HG02798 (cell line): Measurements from ENCODE around the gene GSC.

Experiments
- ATAC-seq: cut with Tn5 transposase; IDR thresholded peaks from one replicate; pipeline ENCODE4 v1.9.1; 2021; ENCODE audit warnings: mild to moderate bottlenecking; ENCODE audit not compliant: unreplicated experiment, poor library complexity

GSC gene

GRCh38 chr14:94772548-94772947 is 2.6 kb upstream of the GSC start:
- no peak for ATAC-seq

GRCh38 chr14:94771906-94772490 is 2.1 kb upstream of the GSC start:
- ATAC-seq, result no peak

GRCh38 chr14:94771158-94771905 is 1.4 kb upstream of the GSC start:
- ATAC-seq, result no peak

GRCh38 chr14:94770815-94771157 is 873 bp upstream of the GSC start:
- ATAC-seq, result no peak

GRCh38 chr14:94770251-94770749 is 387 bp upstream of the GSC start:
- no peak for ATAC-seq

- no peak for ATAC-seq
Measured at GRCh38 chr14:94768521-94769390, 1.2 kb downstream of the GSC start.

- ATAC-seq, result no peak
Measured at GRCh38 chr14:94768141-94768520, 1.8 kb downstream of the GSC start.

- no peak for ATAC-seq
Measured at GRCh38 chr14:94767321-94767878, 2.5 kb downstream of the GSC start.

- ATAC-seq, result no peak
Measured at GRCh38 chr14:94764573-94764972, 5.3 kb downstream of the GSC start.

- ATAC-seq, result no peak
Measured at GRCh38 chr14:94762431-94762830, 7.5 kb downstream of the GSC start.

GRCh38 chr14:94761997-94762377 is 7.9 kb downstream of the GSC start:
- no peak for ATAC-seq

GRCh38 chr14:94761348-94761996 is 8.4 kb downstream of the GSC start:
- no peak for ATAC-seq

GRCh38 chr14:94756310-94756882 is 13.5 kb downstream of the GSC start:
- no peak for ATAC-seq

GRCh38 chr14:94754391-94754942 is 15.4 kb downstream of the GSC start:
- no peak for ATAC-seq

- no peak for ATAC-seq
Measured at GRCh38 chr14:94752591-94753436, 17.1 kb downstream of the GSC start.

GRCh38 chr14:94751956-94752355 is 18.0 kb downstream of the GSC start:
- no peak for ATAC-seq

GRCh38 chr14:94751321-94751720 is 18.6 kb downstream of the GSC start:
- no peak for ATAC-seq

GRCh38 chr14:94750371-94750770 is 19.5 kb downstream of the GSC start:
- no peak for ATAC-seq
